ENCODE results near the gene TMEFF2. TPM values are rescaled to one million over a fixed set of nuclear protein-coding genes. Genes with fewer than 3 reads are reported as not detected.

Gene TMEFF2
- total RNA-seq: under 1 TPM in 1 of 6 donors, not detected in 5; 0.69 TPM

GRCh38 chr2:192194866-192195547 lies at the start of gene TMEFF2:
TSS of gene TMEFF2 (minus strand) at chr2:192194933. CDS start at chr2:192194524, 409 bp downstream.
- no peaks in the 10 kb centered on the region for H3K36me3 ChIP-seq
- no peak for TF ChIP-seq POLR2AphosphoS5 (IDR thresholded peaks at IDR 0.05)
- TF ChIP-seq POLR2A (IDR thresholded peaks at IDR 0.05): no peak
- TF ChIP-seq EP300 (IDR thresholded peaks at IDR 0.05): no peak
- TF ChIP-seq CTCF (IDR thresholded peaks at IDR 0.05): no peak
- H3K27me3 ChIP-seq: peaks cover 0 to 40% (median 25%) of the 10 kb centered on the region in 4 donors
- H3K9me3 ChIP-seq: no peaks in the 10 kb centered on the region
- DNase-seq (peak; percentile 21 to 85), ATAC-seq (ENCODE audit: low FRiP score in 2 of 2) (peak; percentile 39 to 76)
- peak within 1 kb of the TSS; percentile 31 to 55 (median 43) for H3K4me3 ChIP-seq
- H3K27ac ChIP-seq: no peak within 1 kb of the TSS
- 1% methylated on average over 17 to 19 of the region's 64 CpGs for WGBS, 2 donors
- peaks cover 27 to 31% (median 29%) of the 10 kb centered on the region in 4 donors for H3K4me1 ChIP-seq

- H3K9me3 ChIP-seq: no peaks in the 10 kb centered on the region
- no peaks in the 10 kb centered on the region for H3K36me3 ChIP-seq
- no peak for DNase-seq
- H3K27me3 ChIP-seq: no peaks in the 10 kb centered on the region
- no peak for ATAC-seq (ENCODE audit: low FRiP score in 2 of 2)
- H3K4me3 ChIP-seq: no peak overlapping the region
- no peak for TF ChIP-seq CTCF (IDR thresholded peaks at IDR 0.05)
- TF ChIP-seq EP300 (IDR thresholded peaks at IDR 0.05): no peak
- no peak for TF ChIP-seq POLR2A (IDR thresholded peaks at IDR 0.05)
- TF ChIP-seq POLR2AphosphoS5 (IDR thresholded peaks at IDR 0.05): no peak
- H3K4me1 ChIP-seq: no peaks in the 10 kb centered on the region
- WGBS, 2 donors: 74 to 84% methylated on average over 2 of the region's 2 CpGs
- no peak overlapping the region for H3K27ac ChIP-seq
These were observed 48.8 kb upstream of the TMEFF2 start for GRCh38 chr2:192243488-192243887.

- H3K27me3 ChIP-seq: no peaks in the 10 kb centered on the region
- DNase-seq (no peak), ATAC-seq (ENCODE audit: low FRiP score in 2 of 2) (no peak)
- no peak for TF ChIP-seq POLR2AphosphoS5 (IDR thresholded peaks at IDR 0.05)
- no peak for TF ChIP-seq EP300 (IDR thresholded peaks at IDR 0.05)
- TF ChIP-seq POLR2A (IDR thresholded peaks at IDR 0.05): no peak
- no peak for TF ChIP-seq CTCF (IDR thresholded peaks at IDR 0.05)
- H3K36me3 ChIP-seq: no peaks in the 10 kb centered on the region
- no peak overlapping the region for H3K27ac ChIP-seq
- H3K9me3 ChIP-seq: no peaks in the 10 kb centered on the region
- H3K4me3 ChIP-seq: no peak overlapping the region
- H3K4me1 ChIP-seq: no peaks in the 10 kb centered on the region
- 82 to 84% methylated on average over 4 of the region's 4 CpGs for WGBS, 2 donors
These were observed 41.4 kb upstream of the TMEFF2 start for GRCh38 chr2:192236136-192236535.

GRCh38 chr2:192230889-192231453 lies 36.2 kb upstream of the TMEFF2 start:
- peak in 1 of 2 donors; percentile 76 for ATAC-seq (ENCODE audit: low FRiP score in 2 of 2)
- no peak overlapping the region for H3K4me3 ChIP-seq
- WGBS, 2 donors: 52 to 64% methylated on average over 6 of the region's 6 CpGs
- no peak overlapping the region for H3K27ac ChIP-seq
- TF ChIP-seq POLR2A (IDR thresholded peaks at IDR 0.05) (no peak), POLR2AphosphoS5 (IDR thresholded peaks at IDR 0.05) (no peak), EP300 (IDR thresholded peaks at IDR 0.05) (no peak), CTCF (IDR thresholded peaks at IDR 0.05) (no peak)
- no peaks in the 10 kb centered on the region for H3K4me1 ChIP-seq
- no peaks in the 10 kb centered on the region for H3K9me3 ChIP-seq
- no peaks in the 10 kb centered on the region for H3K36me3 ChIP-seq
- peak in 1 of 2 donors; percentile 25 for DNase-seq
- H3K27me3 ChIP-seq: no peaks in the 10 kb centered on the region

All from upper lobe of left lung (tissue), 6 donors.